Right atrium auricular region (tissue), 2 donors: ENCODE data around the gene NIT1. TPM values are rescaled to one million over a fixed set of nuclear protein-coding genes. Genes with fewer than 3 reads are reported as not detected.

Experiments
- DNase-seq: peaks from one replicate; pipeline ENCODE4 v3.0.0-alpha.2; 2019; ENCODE audit warnings: low spot score
- H3K27ac ChIP-seq, 2 donors: fragments of 200-600 bp; sonication (generic); 1 replicate in 1 of 2; 2 replicates in 1 of 2; pipeline ENCODE4 v1.5.1; 2016 to 2019
- H3K27me3 ChIP-seq, 2 donors: fragments of 200-600 bp; sonication (generic); one replicate each; pipeline versions ENCODE4 v1.5.1 to v1.6.0; 2017 to 2019
- H3K36me3 ChIP-seq: fragments of 200-600 bp; sonication (generic); one replicate; pipeline ENCODE4 v1.5.1; 2016
- H3K4me1 ChIP-seq, 2 donors: fragments of 200-600 bp; sonication (generic); one replicate each; pipeline versions ENCODE4 v1.5.1 to v1.6.0; 2017 to 2019
- H3K4me3 ChIP-seq, 2 donors: fragments of 200-600 bp; sonication (generic); 1 replicate in 1 of 2; 2 replicates in 1 of 2; pipeline ENCODE4 v1.5.1; 2017 to 2019; ENCODE audit warnings: mild to moderate bottlenecking in 1 of 2, moderate library complexity in 1 of 2
- H3K9me3 ChIP-seq, 2 donors: fragments of 200-600 bp; sonication (generic); one replicate each; pipeline ENCODE4 v1.5.1; 2019
- total RNA-seq, 2 donors: library from RNA; depleted of rRNA; stranded (reverse); fragments of >200 nt; gene quantifications; one replicate each; pipeline ENCODE4 v1.1.0, GENCODE V29; 2016
- TF ChIP-seq, protein P1 (sequence below), 2 donors: fragments of 200-600 bp; sonication (generic); IDR thresholded peaks; one replicate each; pipeline ENCODE4 v1.5.1; 2019; ENCODE audit warnings: antibody characterized with exemption in 2 of 2

The NIT1 gene
- total RNA-seq, 2 donors from 2014 or later = 19.1 to 26.0 TPM

- peak; percentile 78 for DNase-seq
- TF ChIP-seq, protein P1, sequence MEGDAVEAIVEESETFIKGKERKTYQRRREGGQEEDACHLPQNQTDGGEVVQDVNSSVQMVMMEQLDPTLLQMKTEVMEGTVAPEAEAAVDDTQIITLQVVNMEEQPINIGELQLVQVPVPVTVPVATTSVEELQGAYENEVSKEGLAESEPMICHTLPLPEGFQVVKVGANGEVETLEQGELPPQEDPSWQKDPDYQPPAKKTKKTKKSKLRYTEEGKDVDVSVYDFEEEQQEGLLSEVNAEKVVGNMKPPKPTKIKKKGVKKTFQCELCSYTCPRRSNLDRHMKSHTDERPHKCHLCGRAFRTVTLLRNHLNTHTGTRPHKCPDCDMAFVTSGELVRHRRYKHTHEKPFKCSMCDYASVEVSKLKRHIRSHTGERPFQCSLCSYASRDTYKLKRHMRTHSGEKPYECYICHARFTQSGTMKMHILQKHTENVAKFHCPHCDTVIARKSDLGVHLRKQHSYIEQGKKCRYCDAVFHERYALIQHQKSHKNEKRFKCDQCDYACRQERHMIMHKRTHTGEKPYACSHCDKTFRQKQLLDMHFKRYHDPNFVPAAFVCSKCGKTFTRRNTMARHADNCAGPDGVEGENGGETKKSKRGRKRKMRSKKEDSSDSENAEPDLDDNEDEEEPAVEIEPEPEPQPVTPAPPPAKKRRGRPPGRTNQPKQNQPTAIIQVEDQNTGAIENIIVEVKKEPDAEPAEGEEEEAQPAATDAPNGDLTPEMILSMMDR (IDR thresholded peaks at IDR 0.05) = no peak
- Histone ChIP-seq H3K27ac (peak overlapping the region; percentile 90 to 94), H3K27me3 (no peaks in the 10 kb centered on the region), H3K36me3 (peaks cover 44% of the 10 kb centered on the region), H3K4me1 (peaks cover 0 to 41% of the 10 kb centered on the region in 2 donors), H3K9me3 (no peaks in the 10 kb centered on the region), H3K4me3 (peak overlapping the region in 1 of 2 donors; percentile 98)
Observed at GRCh38 chr1:161119092-161119903, 1.4 kb downstream of the NIT1 start.

DNA sequence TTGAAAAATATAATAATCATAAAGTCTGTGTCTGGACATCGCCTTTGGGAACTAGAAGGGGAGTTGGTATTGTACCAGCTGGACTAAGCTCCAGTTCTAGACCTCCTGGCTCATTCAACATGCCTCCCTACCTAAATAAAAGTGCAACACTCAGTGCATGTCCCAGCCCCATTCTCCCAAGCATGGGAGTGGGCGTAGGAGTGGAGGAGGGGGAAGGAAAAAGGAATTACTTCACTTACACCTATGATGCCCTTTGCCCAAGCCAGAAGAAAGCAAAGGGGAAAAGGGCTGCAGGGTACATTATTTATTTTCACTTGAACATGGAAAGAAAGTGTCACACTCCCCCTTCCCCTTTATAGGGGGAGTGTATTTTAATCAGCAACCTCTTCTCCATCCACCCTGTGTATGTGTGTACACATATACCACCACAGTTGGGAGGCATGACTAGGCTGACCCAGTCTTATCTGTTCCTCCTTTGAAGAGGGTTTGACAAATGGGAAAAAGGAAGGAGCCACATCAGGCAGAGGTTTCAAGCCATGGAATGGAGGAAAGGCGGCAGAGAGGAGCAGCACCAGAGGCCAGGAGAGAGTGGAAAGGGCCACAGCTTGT is 3.2 kb downstream of the NIT1 start:
- Histone ChIP-seq H3K36me3 (peaks cover 63% of the 10 kb centered on the region), H3K4me1 (peaks cover 0 to 29% of the 10 kb centered on the region in 2 donors), H3K27me3 (no peaks in the 10 kb centered on the region), H3K4me3 (no peak overlapping the region), H3K27ac (no peak overlapping the region), H3K9me3 (no peaks in the 10 kb centered on the region)
- no peak for DNase-seq
- TF ChIP-seq, protein P1 (IDR thresholded peaks at IDR 0.05) = no peak

DNA sequence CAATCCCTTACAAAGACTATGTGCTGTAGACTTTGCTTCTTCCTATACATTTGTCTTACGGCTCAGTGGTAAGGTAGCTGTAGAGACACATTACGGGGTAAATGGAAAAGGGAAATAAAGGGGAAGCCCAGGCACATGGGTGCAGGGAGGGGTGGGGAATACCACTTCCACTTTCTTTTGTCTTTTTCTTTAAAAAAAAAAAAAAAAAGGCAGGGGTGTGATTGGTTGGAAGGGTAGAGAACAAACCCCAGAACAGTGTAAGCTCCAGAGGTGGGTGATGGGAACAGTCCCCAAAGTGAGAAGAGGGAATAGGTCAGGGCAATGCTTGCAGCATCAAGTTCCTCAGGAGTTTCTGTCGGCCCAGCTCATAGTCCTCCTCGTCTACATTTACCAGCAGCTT is 3.9 kb downstream of the NIT1 start:
- Histone ChIP-seq H3K9me3 (no peaks in the 10 kb centered on the region), H3K27ac (no peak overlapping the region), H3K36me3 (peaks cover 68% of the 10 kb centered on the region), H3K4me3 (no peak overlapping the region), H3K27me3 (no peaks in the 10 kb centered on the region), H3K4me1 (peaks cover 0 to 23% of the 10 kb centered on the region in 2 donors)
- TF ChIP-seq, protein P1 (IDR thresholded peaks at IDR 0.05) = no peak
- no peak for DNase-seq

- TF ChIP-seq, protein P1 (IDR thresholded peaks at IDR 0.05) = no peak
Observed at GRCh38 chr1:161122967-161123366, 5.1 kb downstream of the NIT1 start.

GRCh38 chr1:161127649-161128048 is 9.7 kb downstream of the NIT1 start:
- Histone ChIP-seq H3K27ac (no peak overlapping the region), H3K4me3 (no peak overlapping the region), H3K4me1 (peaks cover 0 to 23% of the 10 kb centered on the region in 2 donors), H3K27me3 (no peaks in the 10 kb centered on the region), H3K36me3 (peaks cover 60% of the 10 kb centered on the region), H3K9me3 (no peaks in the 10 kb centered on the region)
- TF ChIP-seq, protein P1 (IDR thresholded peaks at IDR 0.05) = no peak
- no peak for DNase-seq

More at GRCh38 chr1:161122967-161123366, 5.1 kb downstream of the NIT1 start:
- no peaks in the 10 kb centered on the region for H3K27me3 ChIP-seq
- peaks cover 0 to 20% of the 10 kb centered on the region in 2 donors for H3K4me1 ChIP-seq
- H3K36me3 ChIP-seq = peaks cover 74% of the 10 kb centered on the region
- no peaks in the 10 kb centered on the region for H3K9me3 ChIP-seq
- no peak overlapping the region for H3K27ac ChIP-seq
- no peak overlapping the region for H3K4me3 ChIP-seq
- no peak for DNase-seq
